ENCODE measurements around the gene TMCO1. TPM values are rescaled to one million over a fixed set of nuclear protein-coding genes. Genes with fewer than 3 reads are reported as not detected.

TMCO1 gene
- total and polyA plus RNA-seq, 2 of the 13 experiments (the other 11 are each of a cell fraction or from before 2014, with no cell fraction given) = 106 to 119 TPM

DNA sequence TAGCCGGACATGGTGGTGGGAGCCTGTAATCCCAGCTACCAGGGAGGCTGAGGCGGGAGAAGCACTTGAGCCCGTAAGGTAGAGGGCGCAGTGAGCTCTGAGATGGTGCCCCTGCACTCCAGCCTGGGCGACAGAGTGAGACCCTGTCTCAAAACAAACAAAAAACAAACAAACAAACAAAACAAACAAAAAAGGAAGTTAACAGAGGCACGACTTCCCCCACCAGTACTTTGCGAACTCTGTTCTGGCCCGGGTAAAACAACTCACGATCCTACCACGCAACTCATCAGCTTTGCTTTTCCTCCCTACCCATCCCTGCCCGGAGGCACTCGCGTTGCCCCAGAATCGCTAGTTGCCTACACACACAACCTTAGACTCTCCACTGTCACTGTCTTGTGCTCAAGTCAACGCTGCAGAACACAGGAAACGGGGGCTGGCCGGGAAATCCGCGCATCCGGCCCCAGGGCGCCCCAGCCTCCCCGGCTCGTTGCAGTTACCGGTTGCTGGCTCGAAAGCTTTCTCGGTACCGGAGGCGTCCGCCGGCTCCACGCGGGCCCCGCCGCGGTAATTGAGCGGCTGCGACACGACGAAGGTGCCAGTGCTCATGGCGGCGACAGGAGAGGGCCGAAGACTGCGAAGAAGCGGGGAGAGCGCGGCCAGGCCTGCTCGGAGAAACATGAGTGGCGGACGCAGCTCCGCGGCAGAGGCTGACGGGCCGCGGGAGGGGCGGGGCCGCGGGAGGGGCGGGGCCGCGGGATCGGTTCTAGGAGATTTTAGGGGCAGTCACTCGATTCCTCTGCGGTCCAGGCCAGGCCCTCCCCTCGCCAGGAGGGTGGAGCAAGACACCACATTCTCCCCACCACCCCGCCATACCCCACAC lies 70.5 kb downstream of the TMCO1 start, which contains the start of gene ALDH9A1 (continued):
- TF ChIP-seq ZNF878 (CRISPR knock-in tag; IDR thresholded peaks at IDR 0.05) = no peak
- 0 out of 2 replicates have a peak, but pooled peaks have one; percentile 15 for TF ChIP-seq ZKSCAN8 (CRISPR knock-in tag; IDR thresholded peaks at IDR 0.05; ENCODE audit: borderline replicate concordance)
- no peak for TF ChIP-seq PBX2 (CRISPR knock-in tag; IDR thresholded peaks at IDR 0.05)
- peak; percentile 48; the same call in 1 of the 2 replicates for TF ChIP-seq KMT2A (CRISPR knock-in tag; IDR thresholded peaks at IDR 0.05)
- TF ChIP-seq ZNF83 (CRISPR knock-in tag; IDR thresholded peaks at IDR 0.05; ENCODE audit: borderline replicate concordance) = no peak
- TF ChIP-seq NFE2L2 (IDR thresholded peaks at IDR 0.05; ENCODE audit: low read length) = no peak
- TF ChIP-seq NPAS2 (CRISPR knock-in tag; IDR thresholded peaks at IDR 0.05; ENCODE audit: borderline replicate concordance) = no peak
- TF ChIP-seq, protein P1, sequence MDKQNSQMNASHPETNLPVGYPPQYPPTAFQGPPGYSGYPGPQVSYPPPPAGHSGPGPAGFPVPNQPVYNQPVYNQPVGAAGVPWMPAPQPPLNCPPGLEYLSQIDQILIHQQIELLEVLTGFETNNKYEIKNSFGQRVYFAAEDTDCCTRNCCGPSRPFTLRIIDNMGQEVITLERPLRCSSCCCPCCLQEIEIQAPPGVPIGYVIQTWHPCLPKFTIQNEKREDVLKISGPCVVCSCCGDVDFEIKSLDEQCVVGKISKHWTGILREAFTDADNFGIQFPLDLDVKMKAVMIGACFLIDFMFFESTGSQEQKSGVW (CRISPR knock-in tag; IDR thresholded peaks at IDR 0.05; ENCODE audit: borderline replicate concordance) = no peak
- TF ChIP-seq GTF3A (CRISPR knock-in tag; conservative IDR thresholded peaks at IDR 0.05) = no peak
- no peak for TF ChIP-seq RBM22 (optimal IDR thresholded peaks at IDR 0.05; ENCODE audit: low read length)
- no peak for TF ChIP-seq ZNF354B (CRISPR knock-in tag; IDR thresholded peaks at IDR 0.05)
- no peak for TF ChIP-seq ZNF556 (CRISPR knock-in tag; IDR thresholded peaks at IDR 0.05; ENCODE audit: borderline replicate concordance)
- TF ChIP-seq TARDBP (CRISPR knock-in tag; IDR thresholded peaks at IDR 0.05) = no peak
- peak; percentile 31; the same call in 1 of the 2 replicates for TF ChIP-seq NCOA2 (CRISPR knock-in tag; IDR thresholded peaks at IDR 0.05)
- no peak for TF ChIP-seq SSRP1 (CRISPR knock-in tag; IDR thresholded peaks at IDR 0.05)
- peak; percentile 47; the same call in 1 of the 2 replicates for TF ChIP-seq POGZ (CRISPR knock-in tag; IDR thresholded peaks at IDR 0.05)
- no peak for TF ChIP-seq THYN1 (CRISPR knock-in tag; IDR thresholded peaks at IDR 0.05; ENCODE audit: borderline replicate concordance, low read depth)
- no peak for TF ChIP-seq SKI (IDR thresholded peaks at IDR 0.05; ENCODE audit: partially characterized antibody)
- no peak for TF ChIP-seq TOPORS (CRISPR knock-in tag; IDR thresholded peaks at IDR 0.05)
- no peak for TF ChIP-seq ZNF549 (CRISPR knock-in tag; IDR thresholded peaks at IDR 0.05)
- TF ChIP-seq SP2 (CRISPR knock-in tag; IDR thresholded peaks at IDR 0.05) = no peak
- TF ChIP-seq SATB2 (CRISPR knock-in tag; IDR thresholded peaks at IDR 0.05) = no peak
- TF ChIP-seq ZNF329 (CRISPR knock-in tag; IDR thresholded peaks at IDR 0.05; ENCODE audit: low read depth) = peak; percentile 84
- TF ChIP-seq, protein P2, sequence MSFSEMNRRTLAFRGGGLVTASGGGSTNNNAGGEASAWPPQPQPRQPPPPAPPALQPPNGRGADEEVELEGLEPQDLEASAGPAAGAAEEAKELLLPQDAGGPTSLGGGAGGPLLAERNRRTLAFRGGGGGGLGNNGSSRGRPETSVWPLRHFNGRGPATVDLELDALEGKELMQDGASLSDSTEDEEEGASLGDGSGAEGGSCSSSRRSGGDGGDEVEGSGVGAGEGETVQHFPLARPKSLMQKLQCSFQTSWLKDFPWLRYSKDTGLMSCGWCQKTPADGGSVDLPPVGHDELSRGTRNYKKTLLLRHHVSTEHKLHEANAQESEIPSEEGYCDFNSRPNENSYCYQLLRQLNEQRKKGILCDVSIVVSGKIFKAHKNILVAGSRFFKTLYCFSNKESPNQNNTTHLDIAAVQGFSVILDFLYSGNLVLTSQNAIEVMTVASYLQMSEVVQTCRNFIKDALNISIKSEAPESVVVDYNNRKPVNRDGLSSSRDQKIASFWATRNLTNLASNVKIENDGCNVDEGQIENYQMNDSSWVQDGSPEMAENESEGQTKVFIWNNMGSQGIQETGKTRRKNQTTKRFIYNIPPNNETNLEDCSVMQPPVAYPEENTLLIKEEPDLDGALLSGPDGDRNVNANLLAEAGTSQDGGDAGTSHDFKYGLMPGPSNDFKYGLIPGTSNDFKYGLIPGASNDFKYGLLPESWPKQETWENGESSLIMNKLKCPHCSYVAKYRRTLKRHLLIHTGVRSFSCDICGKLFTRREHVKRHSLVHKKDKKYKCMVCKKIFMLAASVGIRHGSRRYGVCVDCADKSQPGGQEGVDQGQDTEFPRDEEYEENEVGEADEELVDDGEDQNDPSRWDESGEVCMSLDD (CRISPR knock-in tag; IDR thresholded peaks at IDR 0.05; ENCODE audit: borderline replicate concordance) = no peak
- 0 out of 2 replicates have a peak, but pooled peaks have one; percentile 52 for TF ChIP-seq ZNF720 (CRISPR knock-in tag; IDR thresholded peaks at IDR 0.05)
- TF ChIP-seq MTF1 (CRISPR knock-in tag; IDR thresholded peaks at IDR 0.05) = no peak
- no peak for TF ChIP-seq ZNF674 (CRISPR knock-in tag; IDR thresholded peaks at IDR 0.05; ENCODE audit: low read depth)
- TF ChIP-seq HIVEP1 (CRISPR knock-in tag; IDR thresholded peaks at IDR 0.05) = peak; percentile 65; the same call in 1 of the 2 replicates

All from HepG2 (cell line).